GM19328 (cell line): ENCODE results near the gene MYLIP.
A peak's percentile ranks its signal among the peaks of the same experiment; 100 is the strongest.

Experiments
- ATAC-seq: cut with Tn5 transposase; IDR thresholded peaks from one replicate; pipeline ENCODE4 v1.9.1; 2021; ENCODE audit warnings: mild to moderate bottlenecking, moderate library complexity; ENCODE audit not compliant: unreplicated experiment

Gene MYLIP

GRCh38 chr6:16106991-16107787, 21.7 kb upstream of the MYLIP start:
- no peak for ATAC-seq

GRCh38 chr6:16108419-16108818, 20.5 kb upstream of the MYLIP start:
- no peak for ATAC-seq

GRCh38 chr6:16108921-16109658, 19.8 kb upstream of the MYLIP start:
- no peak for ATAC-seq

GRCh38 chr6:16109659-16110305, 19.1 kb upstream of the MYLIP start:
- no peak for ATAC-seq

- ATAC-seq, result no peak
These were observed 10.1 kb upstream of the MYLIP start for GRCh38 chr6:16118825-16119224.

- no peak for ATAC-seq
These were observed 7.5 kb upstream of the MYLIP start for GRCh38 chr6:16121339-16121738.

GRCh38 chr6:16122197-16122596, 6.7 kb upstream of the MYLIP start:
- no peak for ATAC-seq

GRCh38 chr6:16124198-16125180, 4.4 kb upstream of the MYLIP start:
- no peak for ATAC-seq

GRCh38 chr6:16126056-16126455, 2.8 kb upstream of the MYLIP start:
- no peak for ATAC-seq

GRCh38 chr6:16126861-16127260, 2.0 kb upstream of the MYLIP start:
- ATAC-seq, result no peak

GRCh38 chr6:16127471-16127870, 1.4 kb upstream of the MYLIP start:
- ATAC-seq, result no peak

GRCh38 chr6:16129623-16130401, 926 bp downstream of the MYLIP start:
- ATAC-seq, result no peak

- ATAC-seq, result no peak
These were observed 1.6 kb downstream of the MYLIP start for GRCh38 chr6:16130437-16130891.

- peak; percentile 56 for ATAC-seq
These were observed 2.1 kb downstream of the MYLIP start for GRCh38 chr6:16130932-16131387.

- ATAC-seq, result no peak
These were observed 4.0 kb downstream of the MYLIP start for GRCh38 chr6:16132909-16133308.

- ATAC-seq, result no peak
These were observed 5.5 kb downstream of the MYLIP start for GRCh38 chr6:16134430-16134829.

- no peak for ATAC-seq
These were observed 6.2 kb downstream of the MYLIP start for GRCh38 chr6:16135066-16135465.

- ATAC-seq, result no peak
These were observed 7.2 kb downstream of the MYLIP start for GRCh38 chr6:16136091-16136490.

- ATAC-seq, result no peak
These were observed 8.0 kb downstream of the MYLIP start for GRCh38 chr6:16136621-16137450.
